Cardiac muscle cell (in vitro differentiated cells and primary cell): ENCODE results near the gene EPHB2. TPM values are rescaled to one million over a fixed set of nuclear protein-coding genes. Genes with fewer than 3 reads are reported as not detected.
"Not testable (repeated sequence)": the region's sequence is repeated elsewhere in the genome, so short reads cannot be mapped to it uniquely, and the experiment has no call there.

Experiments
- DNase-seq, 2 donors: peaks; one replicate each; pipeline versions ENCODE4 v3.0.0 to v3.0.0-alpha.2; 2010 to 2017; ENCODE audit warnings: low read depth in 1 of 2, low spot score in 1 of 2
- H3K27ac ChIP-seq: fragments of 200-600 bp; sonication (generic); 2 replicates; pipeline ENCODE4 v1.5.1; 2016
- H3K27me3 ChIP-seq: fragments of 200-600 bp; sonication (generic); 2 replicates; pipeline ENCODE4 v1.6.0; 2016; ENCODE audit warnings: control low read depth
- H3K36me3 ChIP-seq: fragments of 200-600 bp; sonication (generic); 2 replicates; pipeline ENCODE4 v1.5.1; 2016; ENCODE audit warnings: control low read depth
- H3K4me1 ChIP-seq: fragments of 200-600 bp; sonication (generic); 2 replicates; pipeline ENCODE4 v1.8.1; 2017; ENCODE audit warnings: low read depth, mild to moderate bottlenecking, mixed run types
- H3K4me3 ChIP-seq: fragments of 200-600 bp; sonication (generic); 2 replicates; pipeline ENCODE4 v1.5.1; 2016; ENCODE audit warnings: mild to moderate bottlenecking
- H3K9me3 ChIP-seq: fragments of 200-600 bp; sonication (generic); 2 replicates; pipeline ENCODE4 v1.5.1; 2017; ENCODE audit warnings: low read depth, mild to moderate bottlenecking, control low read depth
- polyA plus RNA-seq: library from polyadenylated mRNA; unstranded; fragments of >200 nt; fragmentation: Nextera tagmentation; extraction: Ambion mirVana; gene quantifications from 2 replicates; pipeline ENCODE4 v1.2.1, GENCODE V29; 2016
- total RNA-seq: library from RNA; depleted of rRNA; stranded (reverse); fragments of >200 nt; gene quantifications from 2 replicates; pipeline ENCODE4 v1.2.3, GENCODE V29; 2016
- TF ChIP-seq, protein P1 (sequence below): IDR thresholded peaks from 2 replicates; pipeline ENCODE4 v1.5.1; 2012; ENCODE audit warnings: low read depth, mild to moderate bottlenecking, low read length

EPHB2 gene
- total and polyA plus RNA-seq, 2 experiments from 2014 or later: 38.8 to 96.3 TPM

DNA sequence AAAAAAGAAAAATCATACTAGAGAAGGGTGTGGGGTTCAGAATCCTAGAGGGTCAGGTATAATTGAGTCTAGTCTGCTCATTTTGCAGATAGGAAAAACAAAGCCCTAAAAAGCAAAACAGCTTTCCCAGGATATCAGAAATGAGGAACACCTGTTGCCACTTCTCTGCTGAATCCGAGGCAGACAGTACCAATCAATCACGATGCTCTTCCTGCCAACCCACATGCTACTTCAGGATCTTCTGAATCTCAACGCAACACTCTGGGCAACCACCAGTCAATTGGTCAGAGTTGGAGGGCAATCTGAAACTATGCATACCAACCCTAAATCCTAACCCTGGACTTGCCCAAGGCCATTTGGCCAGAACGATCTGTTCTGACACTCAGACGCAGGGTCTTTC lies 128.3 kb downstream of the EPHB2 start:
- H3K4me1 ChIP-seq: peaks cover 31% of the 10 kb centered on the region
- H3K9me3 ChIP-seq: no peaks in the 10 kb centered on the region
- TF ChIP-seq, protein P1, sequence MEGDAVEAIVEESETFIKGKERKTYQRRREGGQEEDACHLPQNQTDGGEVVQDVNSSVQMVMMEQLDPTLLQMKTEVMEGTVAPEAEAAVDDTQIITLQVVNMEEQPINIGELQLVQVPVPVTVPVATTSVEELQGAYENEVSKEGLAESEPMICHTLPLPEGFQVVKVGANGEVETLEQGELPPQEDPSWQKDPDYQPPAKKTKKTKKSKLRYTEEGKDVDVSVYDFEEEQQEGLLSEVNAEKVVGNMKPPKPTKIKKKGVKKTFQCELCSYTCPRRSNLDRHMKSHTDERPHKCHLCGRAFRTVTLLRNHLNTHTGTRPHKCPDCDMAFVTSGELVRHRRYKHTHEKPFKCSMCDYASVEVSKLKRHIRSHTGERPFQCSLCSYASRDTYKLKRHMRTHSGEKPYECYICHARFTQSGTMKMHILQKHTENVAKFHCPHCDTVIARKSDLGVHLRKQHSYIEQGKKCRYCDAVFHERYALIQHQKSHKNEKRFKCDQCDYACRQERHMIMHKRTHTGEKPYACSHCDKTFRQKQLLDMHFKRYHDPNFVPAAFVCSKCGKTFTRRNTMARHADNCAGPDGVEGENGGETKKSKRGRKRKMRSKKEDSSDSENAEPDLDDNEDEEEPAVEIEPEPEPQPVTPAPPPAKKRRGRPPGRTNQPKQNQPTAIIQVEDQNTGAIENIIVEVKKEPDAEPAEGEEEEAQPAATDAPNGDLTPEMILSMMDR: no peak
- no peak for DNase-seq
- H3K4me3 ChIP-seq: no peak overlapping the region
- no peaks in the 10 kb centered on the region for H3K27me3 ChIP-seq
- H3K36me3 ChIP-seq: no peaks in the 10 kb centered on the region
- no peak overlapping the region for H3K27ac ChIP-seq

DNA sequence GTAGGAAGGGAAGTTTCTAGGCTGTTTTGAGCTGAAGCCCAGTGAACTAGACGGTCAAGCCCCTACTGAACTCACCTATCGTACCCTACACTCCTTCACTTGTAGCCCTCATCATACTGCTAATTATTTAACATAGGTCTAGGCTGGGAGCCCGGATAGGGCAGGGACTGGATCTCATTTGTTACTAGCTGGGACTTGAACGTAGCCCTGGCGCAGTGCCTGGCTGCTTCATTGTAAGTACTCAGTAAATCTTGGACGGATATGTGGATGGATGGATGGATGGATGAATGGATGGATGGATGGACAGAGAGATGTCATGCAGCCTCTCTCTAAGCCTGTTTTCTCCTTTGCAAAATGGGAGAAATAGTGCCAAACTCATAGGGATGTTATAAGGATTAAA lies 129.2 kb downstream of the EPHB2 start:
- Histone ChIP-seq H3K27ac (peak overlapping the region; percentile 94), H3K9me3 (no peaks in the 10 kb centered on the region), H3K4me3 (no peak overlapping the region), H3K4me1 (peaks cover 34% of the 10 kb centered on the region), H3K27me3 (no peaks in the 10 kb centered on the region), H3K36me3 (no peaks in the 10 kb centered on the region)
- no peak for DNase-seq
- TF ChIP-seq, protein P1: no peak

DNA sequence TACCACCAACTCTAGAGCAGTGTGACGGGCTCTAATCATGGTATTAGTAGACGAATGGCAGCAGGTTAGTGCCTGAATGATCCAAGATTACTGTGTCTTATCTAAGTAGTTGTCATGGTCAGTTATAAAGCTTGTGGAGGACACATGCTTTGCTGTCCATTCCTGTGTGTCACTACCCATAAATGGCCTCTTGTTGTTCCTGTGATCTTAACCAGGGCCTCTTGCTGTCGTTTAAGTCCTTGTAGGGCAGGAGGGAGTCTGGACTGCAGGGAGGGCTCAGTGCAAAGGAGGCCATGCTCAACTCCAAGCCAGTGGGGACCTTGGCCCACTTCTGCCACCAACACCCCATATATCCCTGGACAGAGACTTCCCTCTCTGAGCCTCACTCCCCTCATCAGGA lies 130.5 kb downstream of the EPHB2 start:
- Histone ChIP-seq H3K36me3 (no peaks in the 10 kb centered on the region), H3K4me1 (peaks cover 41% of the 10 kb centered on the region), H3K4me3 (no peak overlapping the region), H3K27ac (peak overlapping the region; percentile 94), H3K27me3 (no peaks in the 10 kb centered on the region), H3K9me3 (no peaks in the 10 kb centered on the region)
- DNase-seq: peak in 1 of 2 donors; percentile 84
- TF ChIP-seq, protein P1: no peak

DNA sequence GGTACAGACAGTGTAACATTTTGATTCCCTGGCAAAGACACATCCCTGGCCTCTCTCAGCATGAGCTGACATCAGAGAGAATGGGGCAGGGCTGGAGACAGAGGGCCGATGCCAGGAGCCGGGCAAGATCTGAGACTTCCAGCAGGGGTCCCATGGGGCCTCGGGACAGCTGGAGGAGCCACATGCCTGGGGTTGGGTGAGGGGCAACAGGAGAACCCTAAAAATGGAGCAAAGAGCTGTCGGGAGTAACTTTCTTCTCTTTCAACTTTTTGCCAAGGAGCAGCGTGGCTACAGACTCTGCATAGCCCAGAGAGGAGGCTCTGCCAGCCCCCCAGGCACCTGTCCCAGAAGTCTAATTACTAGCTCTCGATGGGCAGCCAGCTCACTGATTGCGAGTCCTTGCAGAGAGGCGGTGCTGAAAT lies 131.2 kb downstream of the EPHB2 start:
- peaks cover 38% of the 10 kb centered on the region for H3K4me1 ChIP-seq
- peak overlapping the region; percentile 94 for H3K27ac ChIP-seq
- peak in 1 of 2 donors; percentile 17 for DNase-seq
- no peaks in the 10 kb centered on the region for H3K9me3 ChIP-seq
- no peaks in the 10 kb centered on the region for H3K27me3 ChIP-seq
- no peak overlapping the region for H3K4me3 ChIP-seq
- no peaks in the 10 kb centered on the region for H3K36me3 ChIP-seq
- TF ChIP-seq, protein P1: no peak

DNA sequence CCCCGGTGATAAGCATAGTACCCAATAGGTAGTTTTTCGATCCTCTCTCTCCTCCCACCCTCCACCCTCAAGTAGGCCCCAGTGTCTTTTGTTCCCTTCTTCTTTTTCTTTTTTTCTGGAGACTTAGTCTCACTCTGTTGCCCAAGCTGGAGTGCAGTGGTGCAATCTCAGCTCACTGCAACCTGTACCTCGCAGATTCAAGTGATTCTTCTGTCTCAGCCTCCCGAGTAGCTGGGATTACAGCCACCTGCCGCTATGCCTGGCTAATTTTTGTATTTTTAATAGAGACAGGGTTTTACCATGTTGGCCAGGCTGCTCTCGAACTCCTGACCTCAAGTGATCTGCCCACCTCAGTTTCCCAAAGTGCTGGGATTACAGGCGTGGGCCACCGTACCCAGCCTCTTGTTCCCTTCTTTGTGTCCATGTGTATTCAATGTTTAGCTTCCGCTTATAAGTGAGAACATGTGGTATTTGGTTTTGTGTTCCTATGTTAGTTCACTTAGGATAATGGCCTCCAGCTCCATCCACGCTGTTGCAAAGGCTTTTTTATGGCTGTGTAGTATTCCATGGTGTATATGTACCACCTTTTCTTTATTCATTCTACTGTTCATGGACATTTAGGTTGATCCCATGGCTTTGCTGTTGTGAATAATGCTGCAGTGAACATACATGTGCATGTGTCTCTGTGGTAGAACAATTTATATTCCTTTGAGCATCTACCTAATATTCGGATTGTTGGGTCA lies 133.0 kb downstream of the EPHB2 start:
- H3K36me3 ChIP-seq, H3K27me3 ChIP-seq, H3K9me3 ChIP-seq, H3K4me3 ChIP-seq, DNase-seq: not testable (repeated sequence)
- Histone ChIP-seq H3K27ac (peak overlapping the region; percentile 89), H3K4me1 (peaks cover 49% of the 10 kb centered on the region)

DNA sequence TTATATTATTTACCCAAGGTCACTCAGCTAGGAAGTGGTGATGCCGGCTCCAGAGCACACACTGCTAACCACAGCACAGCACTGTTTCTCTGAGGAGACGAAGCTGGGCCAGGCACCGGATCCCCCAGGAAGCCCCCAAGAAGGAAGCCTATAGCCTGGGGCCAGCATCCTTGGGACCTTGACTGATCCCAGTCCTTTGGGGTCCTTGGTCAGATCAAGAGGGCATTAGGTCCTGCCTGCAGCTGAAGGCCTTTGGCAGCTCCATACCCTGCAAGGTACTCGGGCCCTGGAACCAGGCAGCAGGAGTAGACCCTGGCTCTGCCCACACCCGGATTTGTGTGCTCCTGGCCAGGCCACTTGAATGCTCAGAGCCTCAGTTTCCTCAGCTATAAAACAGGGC lies 134.0 kb downstream of the EPHB2 start:
- DNase-seq: no peak
- Histone ChIP-seq H3K27me3 (no peaks in the 10 kb centered on the region), H3K4me3 (no peak overlapping the region), H3K9me3 (no peaks in the 10 kb centered on the region), H3K27ac (peak overlapping the region; percentile 89), H3K36me3 (no peaks in the 10 kb centered on the region), H3K4me1 (peaks cover 51% of the 10 kb centered on the region)
- TF ChIP-seq, protein P1: no peak
